ENCODE results near the gene KLF3. TPM values are rescaled to one million over a fixed set of nuclear protein-coding genes. Genes with fewer than 3 reads are reported as not detected.

The KLF3 gene
- total RNA-seq, 1 donor from 2014 or later, result 60.9 TPM

GRCh38 chr4:38734911-38735310, 70.9 kb downstream of the KLF3 start:
- peaks cover 11% of the 10 kb centered on the region for H3K4me1 Mint-ChIP-seq
- DNase-seq (ENCODE audit: low spot score in 2 of 2, unreplicated experiment in 2 of 2), result no peak
- H3K36me3 Mint-ChIP-seq, result no peaks in the 10 kb centered on the region
- H3K27ac Mint-ChIP-seq, result no peak overlapping the region
- TF ChIP-seq, protein P1, sequence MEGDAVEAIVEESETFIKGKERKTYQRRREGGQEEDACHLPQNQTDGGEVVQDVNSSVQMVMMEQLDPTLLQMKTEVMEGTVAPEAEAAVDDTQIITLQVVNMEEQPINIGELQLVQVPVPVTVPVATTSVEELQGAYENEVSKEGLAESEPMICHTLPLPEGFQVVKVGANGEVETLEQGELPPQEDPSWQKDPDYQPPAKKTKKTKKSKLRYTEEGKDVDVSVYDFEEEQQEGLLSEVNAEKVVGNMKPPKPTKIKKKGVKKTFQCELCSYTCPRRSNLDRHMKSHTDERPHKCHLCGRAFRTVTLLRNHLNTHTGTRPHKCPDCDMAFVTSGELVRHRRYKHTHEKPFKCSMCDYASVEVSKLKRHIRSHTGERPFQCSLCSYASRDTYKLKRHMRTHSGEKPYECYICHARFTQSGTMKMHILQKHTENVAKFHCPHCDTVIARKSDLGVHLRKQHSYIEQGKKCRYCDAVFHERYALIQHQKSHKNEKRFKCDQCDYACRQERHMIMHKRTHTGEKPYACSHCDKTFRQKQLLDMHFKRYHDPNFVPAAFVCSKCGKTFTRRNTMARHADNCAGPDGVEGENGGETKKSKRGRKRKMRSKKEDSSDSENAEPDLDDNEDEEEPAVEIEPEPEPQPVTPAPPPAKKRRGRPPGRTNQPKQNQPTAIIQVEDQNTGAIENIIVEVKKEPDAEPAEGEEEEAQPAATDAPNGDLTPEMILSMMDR (IDR thresholded peaks at IDR 0.05; ENCODE audit: unreplicated experiment), result no peak
- peaks cover 6% of the 10 kb centered on the region for H3K9me3 Mint-ChIP-seq
- no peak overlapping the region for H3K4me3 Mint-ChIP-seq
- H3K27me3 Mint-ChIP-seq (ENCODE audit: low read depth), result no peaks in the 10 kb centered on the region

DNA sequence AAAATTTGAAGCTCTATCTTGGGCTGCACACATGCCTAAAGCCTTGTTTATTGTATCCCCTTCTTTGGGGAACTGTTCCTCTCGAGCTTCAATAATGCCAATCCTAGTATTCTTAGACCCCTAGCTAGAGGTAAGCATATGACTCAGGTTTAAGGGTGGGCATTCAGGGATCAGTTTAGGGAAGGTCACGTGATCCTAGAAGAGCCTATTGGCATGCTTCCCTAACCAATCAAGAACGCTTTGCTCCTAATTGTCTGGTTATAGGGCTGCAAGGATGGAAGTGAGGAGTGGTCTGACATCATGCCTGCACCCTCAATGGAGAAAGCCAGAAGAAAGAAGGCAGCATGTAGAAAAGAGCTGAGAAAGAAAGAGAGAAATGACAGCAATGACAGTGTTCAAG, 71.9 kb downstream of the KLF3 start:
- Mint-ChIP-seq H3K27ac (no peak overlapping the region), H3K9me3 (peaks cover 6% of the 10 kb centered on the region), H3K4me1 (peaks cover 11% of the 10 kb centered on the region), H3K36me3 (no peaks in the 10 kb centered on the region), H3K27me3 (ENCODE audit: low read depth) (no peaks in the 10 kb centered on the region), H3K4me3 (no peak overlapping the region)
- TF ChIP-seq, protein P1 (IDR thresholded peaks at IDR 0.05; ENCODE audit: unreplicated experiment), result no peak
- no peak for DNase-seq (ENCODE audit: low spot score in 2 of 2, unreplicated experiment in 2 of 2)

DNA sequence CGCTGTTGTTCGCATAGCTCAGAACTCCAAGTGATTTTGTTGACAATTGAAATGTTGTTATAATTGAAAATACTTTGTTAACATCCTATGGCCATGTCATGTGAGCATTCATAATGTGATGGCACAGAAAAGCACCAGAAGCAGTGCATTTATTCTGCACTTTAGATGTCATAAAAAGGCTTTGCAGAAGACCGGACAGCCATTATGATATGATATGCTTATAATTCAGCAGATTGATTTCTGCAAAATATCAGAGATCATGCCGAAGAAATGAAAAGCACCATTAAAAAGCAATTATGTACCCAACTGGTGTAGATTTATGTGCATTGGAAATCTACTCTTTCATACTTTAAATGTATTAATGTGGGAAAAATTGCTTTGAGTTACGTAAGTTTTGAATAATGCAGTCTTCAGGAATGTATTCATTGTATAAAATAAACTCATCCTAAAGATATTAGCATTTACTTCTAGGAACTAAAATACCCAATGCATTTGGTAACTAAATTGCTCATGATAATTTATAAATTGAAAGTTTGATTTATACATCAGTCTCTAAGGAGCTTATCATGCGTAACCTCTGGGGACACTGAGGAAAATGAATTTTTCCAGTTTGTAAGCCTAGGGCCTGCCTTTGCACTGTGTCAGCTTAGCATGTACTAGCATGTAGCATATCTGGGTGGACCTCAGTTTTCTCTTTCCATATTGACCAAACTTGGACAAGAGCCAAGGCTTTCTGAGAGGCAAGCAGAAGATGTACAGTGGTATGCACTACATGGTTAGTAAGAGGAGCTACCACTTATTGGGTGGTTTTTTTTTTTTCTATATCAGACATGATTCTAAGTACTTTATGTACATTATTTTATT, 75.2 kb downstream of the KLF3 start:
- no peaks in the 10 kb centered on the region for H3K9me3 Mint-ChIP-seq
- H3K27me3 Mint-ChIP-seq (ENCODE audit: low read depth), result no peaks in the 10 kb centered on the region
- H3K4me3 Mint-ChIP-seq, result no peak overlapping the region
- no peak overlapping the region for H3K27ac Mint-ChIP-seq
- H3K36me3 Mint-ChIP-seq, result no peaks in the 10 kb centered on the region
- no peak for DNase-seq (ENCODE audit: low spot score in 2 of 2, unreplicated experiment in 2 of 2)
- TF ChIP-seq, protein P1 (IDR thresholded peaks at IDR 0.05; ENCODE audit: unreplicated experiment), result no peak
- H3K4me1 Mint-ChIP-seq, result peaks cover 12% of the 10 kb centered on the region

GRCh38 chr4:38740303-38740702, 76.3 kb downstream of the KLF3 start:
- Mint-ChIP-seq H3K27me3 (ENCODE audit: low read depth) (no peaks in the 10 kb centered on the region), H3K9me3 (no peaks in the 10 kb centered on the region), H3K4me3 (no peak overlapping the region), H3K4me1 (peaks cover 12% of the 10 kb centered on the region), H3K27ac (no peak overlapping the region), H3K36me3 (no peaks in the 10 kb centered on the region)
- TF ChIP-seq, protein P1 (IDR thresholded peaks at IDR 0.05; ENCODE audit: unreplicated experiment), result no peak
- DNase-seq (ENCODE audit: low spot score in 2 of 2, unreplicated experiment in 2 of 2), result no peak

GRCh38 chr4:38743866-38744265, 79.9 kb downstream of the KLF3 start:
- Mint-ChIP-seq H3K36me3 (no peaks in the 10 kb centered on the region), H3K9me3 (peaks cover 16% of the 10 kb centered on the region), H3K27ac (no peak overlapping the region), H3K4me1 (peaks cover 7% of the 10 kb centered on the region), H3K27me3 (ENCODE audit: low read depth) (no peaks in the 10 kb centered on the region), H3K4me3 (no peak overlapping the region)
- DNase-seq (ENCODE audit: low spot score in 2 of 2, unreplicated experiment in 2 of 2), result no peak
- TF ChIP-seq, protein P1 (IDR thresholded peaks at IDR 0.05; ENCODE audit: unreplicated experiment), result no peak
